Right lobe of liver (tissue), 6 donors: Measurements from ENCODE around the gene CLDN15. TPM values are rescaled to one million over a fixed set of nuclear protein-coding genes. Genes with fewer than 3 reads are reported as not detected.

ENCODE experiments used
- ATAC-seq, 4 donors: fragments of 200-7000 bp; cut with Tn5 transposase; one replicate each; pipeline ENCODE4 v1.9.1; 2020; ENCODE audit warnings: mild to moderate bottlenecking in 4 of 4, moderate library complexity in 4 of 4
- DNase-seq, 3 donors: peaks; one replicate each; pipeline ENCODE4 v3.0.0-alpha.2; 2020
- H3K27ac ChIP-seq, 3 donors: fragments of 200-600 bp; one replicate each; pipeline ENCODE4 v1.8.0; 2022
- H3K27me3 ChIP-seq, 2 donors: fragments of 200-600 bp; one replicate each; pipeline ENCODE4 v1.8.0; 2022
- H3K36me3 ChIP-seq, 4 donors: fragments of 200-600 bp; sonication (generic) in 1 of 4; one replicate each; pipeline versions ENCODE4 v1.5.1 to v1.8.0; 2017 to 2022; ENCODE audit warnings: control low read depth in 1 of 4
- H3K4me1 ChIP-seq, 4 donors: fragments of 200-600 bp; sonication (generic) in 1 of 4; one replicate each; pipeline versions ENCODE4 v1.5.1 to v1.8.0; 2017 to 2022; ENCODE audit warnings: control low read depth in 1 of 4
- H3K4me3 ChIP-seq, 3 donors: fragments of 200-600 bp; one replicate each; pipeline ENCODE4 v1.8.0; 2022
- H3K9me3 ChIP-seq, 4 donors: fragments of 200-600 bp; sonication (generic) in 1 of 4; one replicate each; pipeline versions ENCODE4 v1.5.1 to v1.8.0; 2017 to 2022; ENCODE audit warnings: control low read depth in 1 of 4
- CTCF ChIP-seq, 4 donors: fragments of 200-600 bp in 3 of 4; fragments of 450-650 bp in 1 of 4; IDR thresholded peaks; one replicate each; pipeline versions ENCODE4 v1.5.1 to v1.8.0; 2016 to 2022; ENCODE audit warnings: antibody characterized with exemption in 4 of 4, mild to moderate bottlenecking in 2 of 4
- POLR2A ChIP-seq: fragments of 450-650 bp; IDR thresholded peaks from one replicate; pipeline ENCODE4 v1.6.1; 2017; ENCODE audit warnings: antibody characterized with exemption, mild to moderate bottlenecking
- WGBS: methylation state at CpG from one replicate; pipeline ENCODE4 v1.1.6; 2018; ENCODE audit warnings: low coverage, low lambda C conversion rate; ENCODE audit not compliant: insufficient coverage; ENCODE audit errors: missing lambda C conversion rate; 5-methylcytosine and 5-hydroxymethylcytosine counted together
- intact Hi-C, 2 donors: fragments of 100-400 bp; cut with DNase I; formaldehyde crosslinking; loops; one replicate each; pipeline versions ENCODE4 v1.11.2 to v1.14.1; 2022
- total RNA-seq, 6 experiments: library from RNA; depleted of rRNA in 2 of 6; stranded (reverse); fragments of >200 nt in 2 of 6; fragmentation: NEBNext Ultra II Directional in 3 of 6; extraction: Animal tissue kit (Norgen Biotek cat#: 25700) in 3 of 6; gene quantifications; one replicate each; pipeline versions ENCODE4 v1.1.0 to v1.2.4, GENCODE V29; 2016 to 2023
- donor health status: DM: no; HTN: yes; CAD: no.
- donor health status: DM: no; HTN: no; CAD: no.
- donor health status: DM: no; HTN: no; CAD: no.
- donor health status: DM: no; HTN: yes; CAD: no.
- donor health status: DM: no; HTN: yes; CAD: no.

Gene CLDN15
- total RNA-seq, 6 experiments from 2014 or later: 5.9 to 10.8 (median 9.2) TPM

- peak overlapping the region; percentile 82 to 97 (median 85) for H3K4me3 ChIP-seq
- H3K36me3 ChIP-seq: peaks cover 0 to 16% (median 8%) of the 10 kb centered on the region in 4 donors
- H3K27ac ChIP-seq: peak overlapping the region; percentile 89 to 95 (median 90)
- no peaks in the 10 kb centered on the region for H3K27me3 ChIP-seq
- DNase-seq (no peak), ATAC-seq (peak; percentile 24 to 52 (median 34))
- H3K4me1 ChIP-seq: peaks cover 0 to 44% (median 7%) of the 10 kb centered on the region in 4 donors
- WGBS: 3% methylated on average over 20 of the region's 26 CpGs
- intact Hi-C loops: no loop called here
- no peaks in the 10 kb centered on the region for H3K9me3 ChIP-seq
- TF ChIP-seq POLR2A: no peak
- TF ChIP-seq CTCF (IDR thresholded peaks at IDR 0.05): no peak
Measured at GRCh38 chr7:101218236-101219125, 19.1 kb downstream of the CLDN15 start.

DNA sequence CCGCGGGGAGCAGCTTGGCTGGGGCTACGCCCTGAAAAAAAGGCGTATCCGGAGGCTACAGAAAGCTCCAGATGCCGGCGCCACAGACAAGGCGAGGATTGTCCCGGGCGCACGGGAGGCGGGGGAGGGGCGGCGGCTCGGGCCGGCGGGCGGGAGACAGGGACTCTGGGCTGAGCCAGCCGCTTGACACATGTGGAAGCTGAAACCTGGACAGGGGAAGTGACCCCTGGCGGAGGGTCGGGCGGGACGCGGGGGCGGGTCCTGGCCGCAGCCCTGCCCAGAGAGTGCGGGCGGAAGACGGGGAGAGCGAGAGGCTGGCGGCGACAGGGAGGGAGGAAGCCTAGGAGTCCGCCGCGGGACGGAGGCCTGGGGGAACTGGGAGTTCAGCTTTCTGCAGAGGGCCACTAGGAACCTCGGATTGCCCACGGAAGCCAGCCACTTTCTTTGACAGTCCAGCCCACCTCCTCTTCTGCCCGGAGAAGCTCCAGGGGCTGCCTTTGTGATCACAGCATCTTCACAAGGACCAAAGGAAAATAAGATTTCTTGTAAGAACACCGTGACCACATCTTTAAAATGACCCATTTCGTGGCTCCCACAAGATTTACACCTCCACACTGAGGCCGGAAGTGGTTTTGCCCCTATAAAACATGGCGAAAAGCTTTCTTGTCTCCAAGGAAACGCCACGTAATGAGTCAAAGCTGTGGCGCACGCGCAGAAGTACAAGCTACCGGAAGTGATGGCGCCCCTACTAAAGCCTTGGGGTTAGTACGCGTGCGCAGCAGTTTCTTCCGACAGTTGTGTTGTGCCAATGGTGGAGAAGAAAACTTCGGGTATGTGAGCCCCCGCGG lies 20.0 kb downstream of the CLDN15 start, which contains the start of the genes PLOD3 and ZNHIT1:
PLOD3 (minus strand) TSS at position 194 of the 848 bp plus-strand sequence. CDS start 307 bp downstream, outside the sequence.
ZNHIT1 (plus strand) TSS at position 778 of the 848 bp plus-strand sequence; CDS start at position 809, 31 bp downstream.
- Histone ChIP-seq H3K27me3 (no peaks in the 10 kb centered on the region), H3K4me1 (peaks cover 0 to 44% (median 7%) of the 10 kb centered on the region in 4 donors), H3K4me3 (peak within 1 kb of the TSS; percentile 82 to 97 (median 85)), H3K36me3 (peaks cover 0 to 13% (median 4%) of the 10 kb centered on the region in 4 donors), H3K27ac (peak within 1 kb of the TSS; percentile 89 to 95 (median 90)), H3K9me3 (no peaks in the 10 kb centered on the region)
- TF ChIP-seq CTCF (IDR thresholded peaks at IDR 0.05) (peak; percentile 10 to 36 (median 24)), POLR2A (peak; percentile 68)
- peak; percentile 96 to 98 (median 97) for DNase-seq
- intact Hi-C loops: no loop called here
- peak; percentile 82 to 92 (median 84) for ATAC-seq
- 1% methylated on average over 29 of the region's 57 CpGs for WGBS

GRCh38 chr7:101216860-101217387 lies 20.7 kb downstream of the CLDN15 start:
- intact Hi-C loops: no loop called here
- peaks cover 0 to 10% (median 5%) of the 10 kb centered on the region in 4 donors for H3K36me3 ChIP-seq
- no peak for TF ChIP-seq CTCF (IDR thresholded peaks at IDR 0.05)
- no peak for TF ChIP-seq POLR2A
- H3K9me3 ChIP-seq: no peaks in the 10 kb centered on the region
- H3K4me3 ChIP-seq: peak overlapping the region; percentile 82 to 97 (median 85)
- ATAC-seq (peak in 1 of 4 donors; percentile 0), DNase-seq (no peak)
- no peaks in the 10 kb centered on the region for H3K27me3 ChIP-seq
- H3K27ac ChIP-seq: peak overlapping the region; percentile 89 to 95 (median 90)
- 0% methylated on average over 6 of the region's 34 CpGs for WGBS
- peaks cover 0 to 44% (median 7%) of the 10 kb centered on the region in 4 donors for H3K4me1 ChIP-seq
